ENCODE data around the gene LNPEP. TPM values are rescaled to one million over a fixed set of nuclear protein-coding genes. Genes with fewer than 3 reads are reported as not detected.

Gene LNPEP
- total and polyA plus RNA-seq, 2 donors from 2014 or later = 6.5 to 74.3 TPM

- TF ChIP-seq, protein P1, sequence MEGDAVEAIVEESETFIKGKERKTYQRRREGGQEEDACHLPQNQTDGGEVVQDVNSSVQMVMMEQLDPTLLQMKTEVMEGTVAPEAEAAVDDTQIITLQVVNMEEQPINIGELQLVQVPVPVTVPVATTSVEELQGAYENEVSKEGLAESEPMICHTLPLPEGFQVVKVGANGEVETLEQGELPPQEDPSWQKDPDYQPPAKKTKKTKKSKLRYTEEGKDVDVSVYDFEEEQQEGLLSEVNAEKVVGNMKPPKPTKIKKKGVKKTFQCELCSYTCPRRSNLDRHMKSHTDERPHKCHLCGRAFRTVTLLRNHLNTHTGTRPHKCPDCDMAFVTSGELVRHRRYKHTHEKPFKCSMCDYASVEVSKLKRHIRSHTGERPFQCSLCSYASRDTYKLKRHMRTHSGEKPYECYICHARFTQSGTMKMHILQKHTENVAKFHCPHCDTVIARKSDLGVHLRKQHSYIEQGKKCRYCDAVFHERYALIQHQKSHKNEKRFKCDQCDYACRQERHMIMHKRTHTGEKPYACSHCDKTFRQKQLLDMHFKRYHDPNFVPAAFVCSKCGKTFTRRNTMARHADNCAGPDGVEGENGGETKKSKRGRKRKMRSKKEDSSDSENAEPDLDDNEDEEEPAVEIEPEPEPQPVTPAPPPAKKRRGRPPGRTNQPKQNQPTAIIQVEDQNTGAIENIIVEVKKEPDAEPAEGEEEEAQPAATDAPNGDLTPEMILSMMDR (IDR thresholded peaks at IDR 0.05; ENCODE audit: borderline replicate concordance, extremely low read depth, insufficient read depth) = no peak
- H3K9me3 ChIP-seq (ENCODE audit: control insufficient read depth in 2 of 3, insufficient read depth in 1 of 3, low read length in 3 of 3) = no peaks in the 10 kb centered on the region
- intact Hi-C loops (cut with DNase I) = no loop called here
Observed at GRCh38 chr5:97046270-97046982, 110.5 kb downstream of the LNPEP start.

GRCh38 chr5:97047076-97047475, 111.2 kb downstream of the LNPEP start:
- Histone ChIP-seq H3K4me3 (ENCODE audit: low read length in 3 of 3) (no peak overlapping the region), H3K27me3 (ENCODE audit: control insufficient read depth, insufficient read depth, low read length) (no peaks in the 10 kb centered on the region), H3K9ac (ENCODE audit: low read length in 3 of 3) (no peak overlapping the region), H3K36me3 (ENCODE audit: control insufficient read depth in 2 of 3, insufficient read depth in 3 of 3, low read length in 3 of 3) (no peaks in the 10 kb centered on the region), H3K4me1 (ENCODE audit: control insufficient read depth in 2 of 3, insufficient read depth in 2 of 3, low read depth in 1 of 3, low read length in 3 of 3) (peaks cover 0 to 11% (median 6%) of the 10 kb centered on the region in 3 donors), H3K27ac (ENCODE audit: low read depth in 2 of 2, low read length in 2 of 2) (no peak overlapping the region), H3K9me3 (ENCODE audit: control insufficient read depth in 2 of 3, insufficient read depth in 1 of 3, low read length in 3 of 3) (no peaks in the 10 kb centered on the region)
- FAIRE-seq = no peak
- intact Hi-C loops (cut with DNase I) = no loop called here
- TF ChIP-seq, protein P1 (IDR thresholded peaks at IDR 0.05; ENCODE audit: borderline replicate concordance, extremely low read depth, insufficient read depth) = no peak
- no peak for DNase-seq

More at GRCh38 chr5:97046270-97046982, 110.5 kb downstream of the LNPEP start:
- Histone ChIP-seq H3K27ac (ENCODE audit: low read depth in 2 of 2, low read length in 2 of 2) (no peak overlapping the region), H3K4me3 (ENCODE audit: low read length in 3 of 3) (no peak overlapping the region), H3K27me3 (ENCODE audit: control insufficient read depth, insufficient read depth, low read length) (no peaks in the 10 kb centered on the region), H3K4me1 (ENCODE audit: control insufficient read depth in 2 of 3, insufficient read depth in 2 of 3, low read depth in 1 of 3, low read length in 3 of 3) (peaks cover 0 to 12% (median 6%) of the 10 kb centered on the region in 3 donors), H3K36me3 (ENCODE audit: control insufficient read depth in 2 of 3, insufficient read depth in 3 of 3, low read length in 3 of 3) (no peaks in the 10 kb centered on the region), H3K9ac (ENCODE audit: low read length in 3 of 3) (no peak overlapping the region)
- DNase-seq (no peak), FAIRE-seq (no peak)

GRCh38 chr5:97049175-97049574, 113.3 kb downstream of the LNPEP start:
- TF ChIP-seq, protein P1 (IDR thresholded peaks at IDR 0.05; ENCODE audit: borderline replicate concordance, extremely low read depth, insufficient read depth) = no peak
- H3K4me1 ChIP-seq (ENCODE audit: control insufficient read depth in 2 of 3, insufficient read depth in 2 of 3, low read depth in 1 of 3, low read length in 3 of 3) = peaks cover 0 to under 1% (median 0%) of the 10 kb centered on the region in 3 donors
- no peaks in the 10 kb centered on the region for H3K36me3 ChIP-seq (ENCODE audit: control insufficient read depth in 2 of 3, insufficient read depth in 3 of 3, low read length in 3 of 3)
- no peaks in the 10 kb centered on the region for H3K27me3 ChIP-seq (ENCODE audit: control insufficient read depth, insufficient read depth, low read length)
- DNase-seq = no peak
- intact Hi-C loops (cut with DNase I) = no loop called here
- H3K27ac ChIP-seq (ENCODE audit: low read depth in 2 of 2, low read length in 2 of 2) = no peak overlapping the region
- H3K9ac ChIP-seq (ENCODE audit: low read length in 3 of 3) = no peak overlapping the region
- H3K9me3 ChIP-seq (ENCODE audit: control insufficient read depth in 2 of 3, insufficient read depth in 1 of 3, low read length in 3 of 3) = no peaks in the 10 kb centered on the region
- H3K4me3 ChIP-seq (ENCODE audit: low read length in 3 of 3) = no peak overlapping the region
- no peak for FAIRE-seq
